ENCODE measurements around the gene RRP1B. TPM values are rescaled to one million over a fixed set of nuclear protein-coding genes. Genes with fewer than 3 reads are reported as not detected.

The RRP1B gene
- total and polyA plus RNA-seq, 2 of the 13 experiments (the other 11 are each of a cell fraction or from before 2014, with no cell fraction given): 16.3 to 46.2 TPM

GRCh38 chr21:43731891-43732711, 72.7 kb downstream of the RRP1B start (continued):
- TF ChIP-seq ZNF451 (CRISPR knock-in tag; IDR thresholded peaks at IDR 0.05) (0 out of 2 replicates have a peak, but pooled peaks have one; percentile 18), ARID4A (CRISPR knock-in tag; IDR thresholded peaks at IDR 0.05; ENCODE audit: borderline replicate concordance) (peak; percentile 6; the same call in 1 of the 2 replicates), XBP1 (CRISPR knock-in tag; IDR thresholded peaks at IDR 0.05) (peak; percentile 26; the same call in 1 of the 2 replicates), ZBTB7A (CRISPR knock-in tag; IDR thresholded peaks at IDR 0.05) (peak; percentile 5; the same call in 1 of the 2 replicates), GATA4 (IDR thresholded peaks at IDR 0.05; ENCODE audit: borderline replicate concordance, low read depth) (no peak), UBTF (CRISPR knock-in tag; IDR thresholded peaks at IDR 0.05) (peak; percentile 47; the same call in 1 of the 2 replicates), ZNF556 (CRISPR knock-in tag; IDR thresholded peaks at IDR 0.05; ENCODE audit: borderline replicate concordance) (no peak), RFX3 (CRISPR knock-in tag; IDR thresholded peaks at IDR 0.05) (no peak), ZNF790 (CRISPR knock-in tag; IDR thresholded peaks at IDR 0.05; ENCODE audit: borderline replicate concordance) (0 out of 2 replicates have a peak, but pooled peaks have one; percentile 11), ZNF343 (CRISPR knock-in tag; IDR thresholded peaks at IDR 0.05) (no peak), E2F2 (CRISPR knock-in tag; IDR thresholded peaks at IDR 0.05; ENCODE audit: borderline replicate concordance) (0 out of 2 replicates have a peak, but pooled peaks have one; percentile 36), ZFP37 (CRISPR knock-in tag; IDR thresholded peaks at IDR 0.05; ENCODE audit: borderline replicate concordance) (0 out of 2 replicates have a peak, but pooled peaks have one; percentile 46), ZNF770 (CRISPR knock-in tag; IDR thresholded peaks at IDR 0.05) (peak; percentile 4; the same call in 1 of the 2 replicates), SPEN (CRISPR knock-in tag; IDR thresholded peaks at IDR 0.05; ENCODE audit: low read depth) (no peak), SP4 (CRISPR knock-in tag; IDR thresholded peaks at IDR 0.05) (0 out of 2 replicates have a peak, but pooled peaks have one; percentile 32)
